Uterus (tissue), 4 donors: ENCODE data around the gene DLD. TPM values are rescaled to one million over a fixed set of nuclear protein-coding genes. Genes with fewer than 3 reads are reported as not detected.
"Not testable (repeated sequence)": the region's sequence is repeated elsewhere in the genome, so short reads cannot be mapped to it uniquely, and the experiment has no call there.

ENCODE experiments used
- DNase-seq, 2 donors: peaks; one replicate each; pipeline ENCODE4 v3.0.0-alpha.2; 2019 to 2020
- H3K27ac ChIP-seq, 2 donors: fragments of 200-600 bp; sonication (generic); 1 replicate in 1 of 2; 2 replicates in 1 of 2; pipeline ENCODE4 v1.5.1; 2016 to 2018
- H3K27me3 ChIP-seq, 2 donors: fragments of 200-600 bp; sonication (generic); one replicate each; pipeline ENCODE4 v1.5.1; 2018 to 2019; ENCODE audit warnings: control low read depth in 1 of 2
- H3K36me3 ChIP-seq, 2 donors: fragments of 200-600 bp; sonication (generic); one replicate each; pipeline ENCODE4 v1.5.1; 2019; ENCODE audit warnings: control low read depth in 1 of 2
- H3K4me1 ChIP-seq, 2 donors: fragments of 200-600 bp; sonication (generic); one replicate each; pipeline ENCODE4 v1.5.1; 2018 to 2019; ENCODE audit warnings: control low read depth in 1 of 2
- H3K4me3 ChIP-seq, 2 donors: fragments of 200-600 bp; sonication (generic); 1 replicate in 1 of 2; 2 replicates in 1 of 2; pipeline ENCODE4 v1.5.1; 2018 to 2019; ENCODE audit warnings: mild to moderate bottlenecking in 1 of 2
- H3K9me3 ChIP-seq, 2 donors: fragments of 200-600 bp; sonication (generic); one replicate each; pipeline ENCODE4 v1.5.1; 2019; ENCODE audit warnings: control low read depth in 1 of 2
- POLR2A ChIP-seq, 2 donors: fragments of 450-650 bp; IDR thresholded peaks; one replicate each; pipeline ENCODE4 v1.6.1; 2016; ENCODE audit warnings: antibody characterized with exemption in 2 of 2, mild to moderate bottlenecking in 1 of 2, moderate library complexity in 1 of 2
- intact Hi-C: fragments of 100-400 bp; cut with DNase I; formaldehyde crosslinking; loops from one replicate; pipeline ENCODE4 v1.15.1; 2023; ENCODE audit warnings: low total_unique reads
- total RNA-seq, 4 donors: library from RNA; depleted of rRNA in 3 of 4; stranded (reverse); fragments of >200 nt in 3 of 4; gene quantifications; one replicate each; pipeline versions ENCODE4 v1.1.0 to v1.2.4, GENCODE V29; 2014 to 2023
- TF ChIP-seq, protein P1 (sequence below), 4 experiments: fragments of 200-600 bp in 2 of 4; fragments of 450-650 bp in 2 of 4; sonication (generic) in 2 of 4; IDR thresholded peaks; one replicate each; pipeline ENCODE4 v1.5.1; 2016 to 2019; ENCODE audit warnings: antibody characterized with exemption in 4 of 4, mild to moderate bottlenecking in 2 of 4, moderate library complexity in 1 of 4
- donor health status: DM: yes; HTN: yes; CAD: no.

DLD gene
- total RNA-seq, 4 donors from 2014 or later = 50.2 to 127 (median 64.3) TPM

- no peaks in the 10 kb centered on the region for H3K27me3 ChIP-seq
- H3K9me3 ChIP-seq = no peaks in the 10 kb centered on the region
- H3K27ac ChIP-seq = peak overlapping the region; percentile 47 to 50
- H3K4me1 ChIP-seq = peaks cover 0 to 4% of the 10 kb centered on the region in 2 donors
- no peak overlapping the region for H3K4me3 ChIP-seq
- DNase-seq = no peak
- TF ChIP-seq POLR2A (IDR thresholded peaks at IDR 0.05) = no peak
- TF ChIP-seq, protein P1, sequence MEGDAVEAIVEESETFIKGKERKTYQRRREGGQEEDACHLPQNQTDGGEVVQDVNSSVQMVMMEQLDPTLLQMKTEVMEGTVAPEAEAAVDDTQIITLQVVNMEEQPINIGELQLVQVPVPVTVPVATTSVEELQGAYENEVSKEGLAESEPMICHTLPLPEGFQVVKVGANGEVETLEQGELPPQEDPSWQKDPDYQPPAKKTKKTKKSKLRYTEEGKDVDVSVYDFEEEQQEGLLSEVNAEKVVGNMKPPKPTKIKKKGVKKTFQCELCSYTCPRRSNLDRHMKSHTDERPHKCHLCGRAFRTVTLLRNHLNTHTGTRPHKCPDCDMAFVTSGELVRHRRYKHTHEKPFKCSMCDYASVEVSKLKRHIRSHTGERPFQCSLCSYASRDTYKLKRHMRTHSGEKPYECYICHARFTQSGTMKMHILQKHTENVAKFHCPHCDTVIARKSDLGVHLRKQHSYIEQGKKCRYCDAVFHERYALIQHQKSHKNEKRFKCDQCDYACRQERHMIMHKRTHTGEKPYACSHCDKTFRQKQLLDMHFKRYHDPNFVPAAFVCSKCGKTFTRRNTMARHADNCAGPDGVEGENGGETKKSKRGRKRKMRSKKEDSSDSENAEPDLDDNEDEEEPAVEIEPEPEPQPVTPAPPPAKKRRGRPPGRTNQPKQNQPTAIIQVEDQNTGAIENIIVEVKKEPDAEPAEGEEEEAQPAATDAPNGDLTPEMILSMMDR (IDR thresholded peaks at IDR 0.05) = no peak
- no peaks in the 10 kb centered on the region for H3K36me3 ChIP-seq
- intact Hi-C loops = no loop called here
These were observed 62.4 kb downstream of the DLD start for GRCh38 chr7:107953265-107953923.

GRCh38 chr7:107953924-107954303 is 62.9 kb downstream of the DLD start:
- intact Hi-C loops = no loop called here
- TF ChIP-seq, protein P1 (IDR thresholded peaks at IDR 0.05) = no peak
- TF ChIP-seq POLR2A (IDR thresholded peaks at IDR 0.05) = no peak
- Histone ChIP-seq H3K27ac (peak overlapping the region in 1 of 2 donors; percentile 50), H3K4me1 (peaks cover 0 to 4% of the 10 kb centered on the region in 2 donors), H3K9me3 (no peaks in the 10 kb centered on the region), H3K36me3 (no peaks in the 10 kb centered on the region), H3K4me3 (no peak overlapping the region), H3K27me3 (no peaks in the 10 kb centered on the region)
- DNase-seq = no peak

DNA sequence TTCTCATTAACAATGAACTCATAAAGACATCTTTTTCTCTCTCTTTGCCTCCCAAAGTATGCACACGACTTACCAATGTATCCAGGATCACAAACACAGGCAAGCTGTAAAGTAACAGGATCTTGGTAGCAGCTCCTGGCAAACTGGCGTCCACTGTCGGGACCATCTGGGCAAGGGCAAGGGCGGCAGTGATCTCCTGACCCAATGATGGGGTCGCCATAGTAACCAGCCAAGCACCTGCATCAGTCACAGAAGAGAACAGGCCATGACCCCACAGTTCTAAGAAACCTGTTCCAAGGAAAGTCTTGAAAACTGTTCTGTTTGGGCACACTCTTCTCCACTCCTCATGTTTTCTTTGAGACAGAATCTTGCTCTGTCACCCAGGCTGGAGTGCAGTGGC is 64.4 kb downstream of the DLD start:
- no peaks in the 10 kb centered on the region for H3K27me3 ChIP-seq
- no peaks in the 10 kb centered on the region for H3K9me3 ChIP-seq
- H3K36me3 ChIP-seq = no peaks in the 10 kb centered on the region
- no peak overlapping the region for H3K27ac ChIP-seq
- intact Hi-C loops = no loop called here
- no peak for DNase-seq
- H3K4me1 ChIP-seq = peaks cover 0 to 4% of the 10 kb centered on the region in 2 donors
- TF ChIP-seq POLR2A (IDR thresholded peaks at IDR 0.05) = no peak
- TF ChIP-seq, protein P1 (IDR thresholded peaks at IDR 0.05) = no peak
- no peak overlapping the region for H3K4me3 ChIP-seq

GRCh38 chr7:107956950-107957349 is 66.0 kb downstream of the DLD start:
- H3K4me3 ChIP-seq, H3K4me1 ChIP-seq, H3K9me3 ChIP-seq, DNase-seq, H3K36me3 ChIP-seq, intact Hi-C loops, H3K27me3 ChIP-seq: not testable (repeated sequence)
- peak overlapping the region; percentile 68 to 75 for H3K27ac ChIP-seq

DNA sequence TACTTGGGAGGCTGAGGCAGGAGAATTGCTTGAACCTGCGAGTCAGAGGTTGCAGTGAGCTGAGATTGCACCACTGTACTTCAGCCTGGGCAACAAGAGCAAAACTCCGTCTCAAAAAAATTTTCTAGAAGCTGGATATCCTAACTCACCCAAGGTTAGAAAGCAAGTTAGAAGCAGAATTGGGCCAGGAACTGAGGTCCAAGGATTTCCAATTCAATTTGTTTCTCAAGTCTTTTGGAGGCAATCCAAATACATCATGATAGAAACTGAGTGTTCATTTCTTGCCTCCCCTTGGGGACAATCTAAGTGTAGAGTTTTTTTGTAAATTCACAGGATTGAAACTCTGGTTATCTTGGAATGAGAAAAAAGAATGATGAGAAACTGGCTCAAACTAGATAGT is 66.5 kb downstream of the DLD start:
- H3K9me3 ChIP-seq = no peaks in the 10 kb centered on the region
- H3K4me3 ChIP-seq = no peak overlapping the region
- H3K4me1 ChIP-seq = peaks cover 0 to 4% of the 10 kb centered on the region in 2 donors
- peak overlapping the region; percentile 75 to 83 for H3K27ac ChIP-seq
- intact Hi-C loops = no loop called here
- peak in 1 of 2 donors; percentile 44 for DNase-seq
- no peaks in the 10 kb centered on the region for H3K27me3 ChIP-seq
- TF ChIP-seq, protein P1 (IDR thresholded peaks at IDR 0.05) = no peak
- TF ChIP-seq POLR2A (IDR thresholded peaks at IDR 0.05) = no peak
- H3K36me3 ChIP-seq = no peaks in the 10 kb centered on the region
